ENCODE data around the gene MDM2. TPM values are rescaled to one million over a fixed set of nuclear protein-coding genes. Genes with fewer than 3 reads are reported as not detected.

Gene MDM2
- total and polyA plus RNA-seq, 2 donors (not counting 1 experiment from before 2014, with no cell fraction given) = 46.6 to 240 TPM

GRCh38 chr12:68789144-68789878 is 18.7 kb upstream of the MDM2 start:
- H3K36me3 ChIP-seq (ENCODE audit: control insufficient read depth, insufficient read depth, low read length) = no peaks in the 10 kb centered on the region
- no peak for DNase-seq (ENCODE audit: low read depth in 2 of 2)
- no peak overlapping the region for H3K9ac ChIP-seq (ENCODE audit: insufficient read depth, low read length)
- H3K27me3 ChIP-seq (ENCODE audit: control insufficient read depth, insufficient read depth, low read length) = no peaks in the 10 kb centered on the region
- H3K27ac ChIP-seq (ENCODE audit: insufficient read depth, low read length) = no peak overlapping the region
- no peak overlapping the region for H2AFZ ChIP-seq (ENCODE audit: low read length)
- no peak for TF ChIP-seq EZH2 (IDR thresholded peaks at IDR 0.05; ENCODE audit: low read length, missing control alignments)
- no peaks in the 10 kb centered on the region for H3K79me2 ChIP-seq (ENCODE audit: control insufficient read depth, insufficient read depth, low read length)
- H3K4me1 ChIP-seq (ENCODE audit: control insufficient read depth, extremely low read depth, insufficient read depth, low read length) = peaks cover 2% of the 10 kb centered on the region
- H4K20me1 ChIP-seq (ENCODE audit: control insufficient read depth, extremely low read depth, insufficient read depth, low read length) = no peaks in the 10 kb centered on the region
- H3K4me3 ChIP-seq (replicated peaks in 1 of 4; ENCODE audit: control extremely low read depth in 1 of 4, insufficient read depth in 1 of 4, low read depth in 3 of 4, low read length in 4 of 4) = no peak overlapping the region
- H3K4me2 ChIP-seq (ENCODE audit: extremely low read depth, insufficient read depth, low read length) = no peak overlapping the region
- H3K9me3 ChIP-seq (ENCODE audit: control insufficient read depth, insufficient read depth, low read depth, low read length) = no peaks in the 10 kb centered on the region

GRCh38 chr12:68790081-68790951 is 17.7 kb upstream of the MDM2 start:
- no peaks in the 10 kb centered on the region for H3K36me3 ChIP-seq (ENCODE audit: control insufficient read depth, insufficient read depth, low read length)
- no peak overlapping the region for H3K27ac ChIP-seq (ENCODE audit: insufficient read depth, low read length)
- no peak overlapping the region for H3K4me3 ChIP-seq (replicated peaks in 1 of 4; ENCODE audit: control extremely low read depth in 1 of 4, insufficient read depth in 1 of 4, low read depth in 3 of 4, low read length in 4 of 4)
- DNase-seq (ENCODE audit: low read depth in 2 of 2) = no peak
- H3K4me2 ChIP-seq (ENCODE audit: extremely low read depth, insufficient read depth, low read length) = no peak overlapping the region
- no peak overlapping the region for H3K9ac ChIP-seq (ENCODE audit: insufficient read depth, low read length)
- no peak overlapping the region for H2AFZ ChIP-seq (ENCODE audit: low read length)
- no peaks in the 10 kb centered on the region for H3K27me3 ChIP-seq (ENCODE audit: control insufficient read depth, insufficient read depth, low read length)
- peaks cover 2% of the 10 kb centered on the region for H3K4me1 ChIP-seq (ENCODE audit: control insufficient read depth, extremely low read depth, insufficient read depth, low read length)
- no peaks in the 10 kb centered on the region for H4K20me1 ChIP-seq (ENCODE audit: control insufficient read depth, extremely low read depth, insufficient read depth, low read length)
- H3K9me3 ChIP-seq (ENCODE audit: control insufficient read depth, insufficient read depth, low read depth, low read length) = no peaks in the 10 kb centered on the region
- TF ChIP-seq EZH2 (IDR thresholded peaks at IDR 0.05; ENCODE audit: low read length, missing control alignments) = no peak
- TF ChIP-seq CTCF (conservative IDR thresholded peaks at IDR 0.05 in 1 of 2, IDR thresholded peaks at IDR 0.05 in 1 of 2; ENCODE audit: low read depth in 1 of 2, low read length in 2 of 2) = no peak
- H3K79me2 ChIP-seq (ENCODE audit: control insufficient read depth, insufficient read depth, low read length) = no peaks in the 10 kb centered on the region

DNA sequence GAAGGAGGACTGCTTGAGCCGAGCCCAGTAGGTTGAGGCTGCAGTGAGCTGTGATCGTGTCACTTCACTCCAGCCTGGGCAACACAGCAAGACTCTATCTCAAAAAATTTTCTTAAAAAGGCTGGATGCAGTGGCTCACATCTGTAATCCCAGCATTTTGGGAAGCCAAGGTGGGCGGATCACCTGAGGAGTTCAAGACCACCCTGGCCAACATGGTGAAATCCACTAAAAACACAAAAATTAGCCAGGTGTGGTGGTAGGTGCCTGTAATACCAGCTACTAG is 17.1 kb upstream of the MDM2 start:
- no peak overlapping the region for H3K4me2 ChIP-seq (ENCODE audit: extremely low read depth, insufficient read depth, low read length)
- no peak overlapping the region for H3K4me3 ChIP-seq (replicated peaks in 1 of 4; ENCODE audit: control extremely low read depth in 1 of 4, insufficient read depth in 1 of 4, low read depth in 3 of 4, low read length in 4 of 4)
- H3K36me3 ChIP-seq (ENCODE audit: control insufficient read depth, insufficient read depth, low read length) = no peaks in the 10 kb centered on the region
- DNase-seq (ENCODE audit: low read depth in 2 of 2) = no peak
- H3K27me3 ChIP-seq (ENCODE audit: control insufficient read depth, insufficient read depth, low read length) = no peaks in the 10 kb centered on the region
- TF ChIP-seq EZH2 (IDR thresholded peaks at IDR 0.05; ENCODE audit: low read length, missing control alignments) (no peak), CTCF (conservative IDR thresholded peaks at IDR 0.05 in 1 of 2, IDR thresholded peaks at IDR 0.05 in 1 of 2; ENCODE audit: low read depth in 1 of 2, low read length in 2 of 2) (no peak)
- no peaks in the 10 kb centered on the region for H3K9me3 ChIP-seq (ENCODE audit: control insufficient read depth, insufficient read depth, low read depth, low read length)
- H3K4me1 ChIP-seq (ENCODE audit: control insufficient read depth, extremely low read depth, insufficient read depth, low read length) = peaks cover 2% of the 10 kb centered on the region
- no peaks in the 10 kb centered on the region for H3K79me2 ChIP-seq (ENCODE audit: control insufficient read depth, insufficient read depth, low read length)
- H3K27ac ChIP-seq (ENCODE audit: insufficient read depth, low read length) = no peak overlapping the region
- H3K9ac ChIP-seq (ENCODE audit: insufficient read depth, low read length) = no peak overlapping the region
- no peak overlapping the region for H2AFZ ChIP-seq (ENCODE audit: low read length)
- H4K20me1 ChIP-seq (ENCODE audit: control insufficient read depth, extremely low read depth, insufficient read depth, low read length) = no peaks in the 10 kb centered on the region
